GM21529 (cell line): ENCODE results near the gene PPP2R5C.
"Not testable (repeated sequence)": the region's sequence is repeated elsewhere in the genome, so short reads cannot be mapped to it uniquely, and the experiment has no call there.

Experiments
- ATAC-seq: cut with Tn5 transposase; IDR thresholded peaks from one replicate; pipeline ENCODE4 v1.9.1; 2021; ENCODE audit not compliant: unreplicated experiment

The PPP2R5C gene

GRCh38 chr14:101780390-101780789 is 18.9 kb downstream of the PPP2R5C start:
- ATAC-seq = no peak

- no peak for ATAC-seq
These were observed 19.4 kb downstream of the PPP2R5C start for GRCh38 chr14:101780887-101781239.

GRCh38 chr14:101781240-101782061 is 19.9 kb downstream of the PPP2R5C start:
- ATAC-seq = no peak

GRCh38 chr14:101783260-101784016 is 21.9 kb downstream of the PPP2R5C start:
- no peak for ATAC-seq

GRCh38 chr14:101784631-101785030 is 23.1 kb downstream of the PPP2R5C start:
- no peak for ATAC-seq

- no peak for ATAC-seq
These were observed 26.6 kb downstream of the PPP2R5C start for GRCh38 chr14:101788016-101788635.

- ATAC-seq = no peak
These were observed 27.7 kb downstream of the PPP2R5C start for GRCh38 chr14:101789222-101789621.

GRCh38 chr14:101790232-101790631 is 28.7 kb downstream of the PPP2R5C start:
- ATAC-seq = no peak

- peak; percentile 55 for ATAC-seq
These were observed 30.5 kb downstream of the PPP2R5C start for GRCh38 chr14:101791919-101792572.

- ATAC-seq = no peak
These were observed 34.5 kb downstream of the PPP2R5C start for GRCh38 chr14:101796016-101796415.

- ATAC-seq = no peak
These were observed 35.0 kb downstream of the PPP2R5C start for GRCh38 chr14:101796479-101796878.

- no peak for ATAC-seq
These were observed 36.3 kb downstream of the PPP2R5C start for GRCh38 chr14:101797856-101798255.

- ATAC-seq = not testable (repeated sequence)
These were observed 42.9 kb downstream of the PPP2R5C start for GRCh38 chr14:101804373-101804772.

GRCh38 chr14:101806252-101806651 is 44.7 kb downstream of the PPP2R5C start:
- not testable (repeated sequence) for ATAC-seq

GRCh38 chr14:101808020-101808641 is 46.6 kb downstream of the PPP2R5C start:
- ATAC-seq = no peak

GRCh38 chr14:101808894-101809670 is 47.6 kb downstream of the PPP2R5C start:
- no peak for ATAC-seq

GRCh38 chr14:101809671-101810514 is 48.4 kb downstream of the PPP2R5C start:
- peak; percentile 88 for ATAC-seq

GRCh38 chr14:101810897-101811621 is 49.5 kb downstream of the PPP2R5C start:
- ATAC-seq = no peak
